Measurements from ENCODE around the gene ATP13A4. TPM values are rescaled to one million over a fixed set of nuclear protein-coding genes. Genes with fewer than 3 reads are reported as not detected.

Gene ATP13A4
- total and polyA plus RNA-seq, 3 experiments from 2014 or later = 1.3 to 2.6 TPM; not detected in 1

GRCh38 chr3:193446965-193447602 lies 107.6 kb downstream of the ATP13A4 start:
- no peaks in the 10 kb centered on the region for H3K27me3 ChIP-seq (ENCODE audit: insufficient read depth, low read length, poor library complexity, severe bottlenecking)
- H3K9me3 Mint-ChIP-seq = no peaks in the 10 kb centered on the region
- H3K4me3 ChIP-seq (ENCODE audit: low read length) = no peak overlapping the region
- no peaks in the 10 kb centered on the region for H3K9me3 ChIP-seq (ENCODE audit: low read length)
- no peaks in the 10 kb centered on the region for H3K4me1 Mint-ChIP-seq
- no peak for DNase-seq
- ChIA-PET POLR2A (no interaction called here), CTCF (no interaction called here)
- H3K36me3 ChIP-seq (ENCODE audit: insufficient read depth, low read length) = no peaks in the 10 kb centered on the region
- H3K4me1 ChIP-seq (ENCODE audit: insufficient read depth, low read length) = no peaks in the 10 kb centered on the region
- H3K27ac Mint-ChIP-seq = peak overlapping the region in 1 of 8 donors; percentile 0
- no peaks in the 10 kb centered on the region for H3K27me3 Mint-ChIP-seq
- H3K4me3 Mint-ChIP-seq = no peak overlapping the region
- no peak overlapping the region for H3K27ac ChIP-seq (ENCODE audit: low read depth, low read length)
- peaks cover 0 to 12% (median 3%) of the 10 kb centered on the region in 3 donors for H3K36me3 Mint-ChIP-seq

GRCh38 chr3:193439423-193439822 lies 115.3 kb downstream of the ATP13A4 start:
- no peak for DNase-seq
- Histone ChIP-seq H3K27me3 (ENCODE audit: insufficient read depth, low read length, poor library complexity, severe bottlenecking) (no peaks in the 10 kb centered on the region), H3K9me3 (ENCODE audit: low read length) (no peaks in the 10 kb centered on the region), H3K27ac (ENCODE audit: low read depth, low read length) (no peak overlapping the region), H3K4me1 (ENCODE audit: insufficient read depth, low read length) (no peaks in the 10 kb centered on the region), H3K4me3 (ENCODE audit: low read length) (no peak overlapping the region), H3K36me3 (ENCODE audit: insufficient read depth, low read length) (no peaks in the 10 kb centered on the region)
- ChIA-PET POLR2A (no interaction called here), CTCF (no interaction called here)
- H3K27ac Mint-ChIP-seq = no peak overlapping the region
- H3K4me1 Mint-ChIP-seq = no peaks in the 10 kb centered on the region
- peaks cover 0 to 20% (median 12%) of the 10 kb centered on the region in 3 donors for H3K36me3 Mint-ChIP-seq
- no peaks in the 10 kb centered on the region for H3K27me3 Mint-ChIP-seq
- H3K4me3 Mint-ChIP-seq = no peak overlapping the region
- H3K9me3 Mint-ChIP-seq = no peaks in the 10 kb centered on the region

- ChIA-PET CTCF (interaction anchor here (1.3 kb wide), 1 partner anchor 18 kb away, joined by 3 read pairs; no protein-coding TSS in a partner anchor), POLR2A (no interaction called here)
- peaks cover 0 to 1% of the 10 kb centered on the region in 2 donors for H3K27me3 Mint-ChIP-seq
- Histone ChIP-seq H3K4me3 (ENCODE audit: low read length) (no peak overlapping the region), H3K27me3 (ENCODE audit: insufficient read depth, low read length, poor library complexity, severe bottlenecking) (no peaks in the 10 kb centered on the region), H3K27ac (ENCODE audit: low read depth, low read length) (no peak overlapping the region), H3K9me3 (ENCODE audit: low read length) (no peaks in the 10 kb centered on the region), H3K4me1 (ENCODE audit: insufficient read depth, low read length) (no peaks in the 10 kb centered on the region), H3K36me3 (ENCODE audit: insufficient read depth, low read length) (no peaks in the 10 kb centered on the region)
- H3K36me3 Mint-ChIP-seq = peaks cover 5 to 51% (median 38%) of the 10 kb centered on the region in 3 donors
- H3K4me3 Mint-ChIP-seq = no peak overlapping the region
- no peak overlapping the region for H3K27ac Mint-ChIP-seq
- no peaks in the 10 kb centered on the region for H3K4me1 Mint-ChIP-seq
- DNase-seq = no peak
- H3K9me3 Mint-ChIP-seq = peaks cover 26 to 53% (median 49%) of the 10 kb centered on the region in 5 donors
Observed at GRCh38 chr3:193418576-193419373, 135.9 kb downstream of the ATP13A4 start.

- no peaks in the 10 kb centered on the region for H3K4me1 Mint-ChIP-seq
- H3K27ac Mint-ChIP-seq = peak overlapping the region in 1 of 8 donors; percentile 43
- ChIA-PET CTCF (no interaction called here), POLR2A (no interaction called here)
- DNase-seq = no peak
- peaks cover 8 to 55% (median 39%) of the 10 kb centered on the region in 3 donors for H3K36me3 Mint-ChIP-seq
- Histone ChIP-seq H3K4me3 (ENCODE audit: low read length) (no peak overlapping the region), H3K36me3 (ENCODE audit: insufficient read depth, low read length) (no peaks in the 10 kb centered on the region), H3K4me1 (ENCODE audit: insufficient read depth, low read length) (no peaks in the 10 kb centered on the region), H3K9me3 (ENCODE audit: low read length) (no peaks in the 10 kb centered on the region), H3K27me3 (ENCODE audit: insufficient read depth, low read length, poor library complexity, severe bottlenecking) (no peaks in the 10 kb centered on the region), H3K27ac (ENCODE audit: low read depth, low read length) (no peak overlapping the region)
- peaks cover 0 to 1% of the 10 kb centered on the region in 2 donors for H3K27me3 Mint-ChIP-seq
- peaks cover 19 to 49% (median 42%) of the 10 kb centered on the region in 5 donors for H3K9me3 Mint-ChIP-seq
- H3K4me3 Mint-ChIP-seq = no peak overlapping the region
Observed at GRCh38 chr3:193416629-193417028, 138.1 kb downstream of the ATP13A4 start.

GRCh38 chr3:193407688-193408087 lies 147.0 kb downstream of the ATP13A4 start:
- Mint-ChIP-seq H3K27me3 (no peaks in the 10 kb centered on the region), H3K4me1 (no peaks in the 10 kb centered on the region), H3K4me3 (no peak overlapping the region), H3K9me3 (peaks cover 0 to 5% (median 0%) of the 10 kb centered on the region in 5 donors), H3K27ac (no peak overlapping the region), H3K36me3 (peaks cover 4 to 6% (median 5%) of the 10 kb centered on the region in 3 donors)
- H3K4me1 ChIP-seq (ENCODE audit: insufficient read depth, low read length) = no peaks in the 10 kb centered on the region
- DNase-seq = no peak
- no peak overlapping the region for H3K4me3 ChIP-seq (ENCODE audit: low read length)
- no peaks in the 10 kb centered on the region for H3K9me3 ChIP-seq (ENCODE audit: low read length)
- POLR2A ChIA-PET = no interaction called here
- H3K36me3 ChIP-seq (ENCODE audit: insufficient read depth, low read length) = no peaks in the 10 kb centered on the region
- CTCF ChIA-PET = no interaction called here
- H3K27ac ChIP-seq (ENCODE audit: low read depth, low read length) = no peak overlapping the region
- no peaks in the 10 kb centered on the region for H3K27me3 ChIP-seq (ENCODE audit: insufficient read depth, low read length, poor library complexity, severe bottlenecking)

- H3K36me3 ChIP-seq (ENCODE audit: insufficient read depth, low read length) = no peaks in the 10 kb centered on the region
- H3K4me3 Mint-ChIP-seq = no peak overlapping the region
- H3K27me3 Mint-ChIP-seq = no peaks in the 10 kb centered on the region
- no peak overlapping the region for H3K27ac ChIP-seq (ENCODE audit: low read depth, low read length)
- no peak overlapping the region for H3K27ac Mint-ChIP-seq
- H3K9me3 Mint-ChIP-seq = peaks cover 0 to under 1% (median 0%) of the 10 kb centered on the region in 5 donors
- no peak overlapping the region for H3K4me3 ChIP-seq (ENCODE audit: low read length)
- H3K36me3 Mint-ChIP-seq = peaks cover 1 to 4% (median 4%) of the 10 kb centered on the region in 3 donors
- ChIA-PET CTCF (no interaction called here), POLR2A (no interaction called here)
- H3K9me3 ChIP-seq (ENCODE audit: low read length) = no peaks in the 10 kb centered on the region
- H3K4me1 ChIP-seq (ENCODE audit: insufficient read depth, low read length) = no peaks in the 10 kb centered on the region
- H3K27me3 ChIP-seq (ENCODE audit: insufficient read depth, low read length, poor library complexity, severe bottlenecking) = no peaks in the 10 kb centered on the region
- no peak for DNase-seq
- no peaks in the 10 kb centered on the region for H3K4me1 Mint-ChIP-seq
Observed at GRCh38 chr3:193407112-193407511, 147.6 kb downstream of the ATP13A4 start.

GRCh38 chr3:193403307-193403706 lies 151.4 kb downstream of the ATP13A4 start:
- peaks cover 0 to 2% (median 0%) of the 10 kb centered on the region in 3 donors for H3K36me3 Mint-ChIP-seq
- no peak overlapping the region for H3K27ac Mint-ChIP-seq
- H3K9me3 ChIP-seq (ENCODE audit: low read length) = no peaks in the 10 kb centered on the region
- H3K36me3 ChIP-seq (ENCODE audit: insufficient read depth, low read length) = no peaks in the 10 kb centered on the region
- ChIA-PET POLR2A (no interaction called here), CTCF (no interaction called here)
- H3K4me3 Mint-ChIP-seq = no peak overlapping the region
- H3K4me1 ChIP-seq (ENCODE audit: insufficient read depth, low read length) = no peaks in the 10 kb centered on the region
- no peaks in the 10 kb centered on the region for H3K9me3 Mint-ChIP-seq
- DNase-seq = no peak
- H3K4me3 ChIP-seq (ENCODE audit: low read length) = no peak overlapping the region
- no peaks in the 10 kb centered on the region for H3K27me3 ChIP-seq (ENCODE audit: insufficient read depth, low read length, poor library complexity, severe bottlenecking)
- H3K27ac ChIP-seq (ENCODE audit: low read depth, low read length) = no peak overlapping the region
- no peaks in the 10 kb centered on the region for H3K27me3 Mint-ChIP-seq
- no peaks in the 10 kb centered on the region for H3K4me1 Mint-ChIP-seq

GRCh38 chr3:193400304-193400703 lies 154.4 kb downstream of the ATP13A4 start:
- H3K9me3 Mint-ChIP-seq = no peaks in the 10 kb centered on the region

More at GRCh38 chr3:193400304-193400703, 154.4 kb downstream of the ATP13A4 start:
- H3K27ac ChIP-seq (ENCODE audit: low read depth, low read length) = no peak overlapping the region
- Mint-ChIP-seq H3K36me3 (no peaks in the 10 kb centered on the region), H3K27me3 (peaks cover 0 to 2% of the 10 kb centered on the region in 2 donors), H3K27ac (no peak overlapping the region), H3K4me1 (no peaks in the 10 kb centered on the region), H3K4me3 (no peak overlapping the region)
- H3K4me1 ChIP-seq (ENCODE audit: insufficient read depth, low read length) = no peaks in the 10 kb centered on the region
- DNase-seq = no peak
- CTCF ChIA-PET = no interaction called here
- no peaks in the 10 kb centered on the region for H3K36me3 ChIP-seq (ENCODE audit: insufficient read depth, low read length)
- H3K27me3 ChIP-seq (ENCODE audit: insufficient read depth, low read length, poor library complexity, severe bottlenecking) = no peaks in the 10 kb centered on the region
- H3K4me3 ChIP-seq (ENCODE audit: low read length) = no peak overlapping the region
- no peaks in the 10 kb centered on the region for H3K9me3 ChIP-seq (ENCODE audit: low read length)
- POLR2A ChIA-PET = no interaction called here

All from CD8-positive, alpha-beta memory T cell (primary cell).